Measurements from ENCODE around the gene RNU6-8. TPM values are rescaled to one million over a fixed set of nuclear protein-coding genes. Genes with fewer than 3 reads are reported as not detected.

Gene RNU6-8
- total and polyA plus RNA-seq, 8 donors = not detected

DNA sequence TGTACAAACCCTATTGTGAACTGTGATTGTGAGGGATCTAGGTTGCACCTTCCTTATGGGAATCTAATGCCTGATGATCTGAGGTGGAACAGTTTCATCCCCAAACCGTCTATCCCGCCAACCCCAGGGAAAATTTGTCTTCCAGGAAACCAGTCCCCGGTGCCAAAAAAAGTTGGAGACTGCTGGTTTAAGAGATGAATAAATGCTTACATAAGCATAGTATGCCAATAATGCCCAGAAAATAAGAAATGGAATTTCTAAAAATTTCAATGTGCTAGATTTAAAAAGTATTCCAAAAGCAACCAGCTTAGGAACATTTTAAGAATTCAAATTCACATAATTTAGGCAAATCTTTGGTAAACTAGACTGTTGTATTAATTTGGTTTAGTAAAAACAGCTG lies 5.4 kb upstream of the RNU6-8 start:
- no peak for FAIRE-seq
- H3K4me3 ChIP-seq = no peak overlapping the region
- ATAC-seq = no peak
- WGBS, 2 donors = 92 to 95% methylated on average over 3 of the region's 3 CpGs
- no peaks in the 10 kb centered on the region for H3K4me1 ChIP-seq
- H3K27ac ChIP-seq = no peak overlapping the region
- no peaks in the 10 kb centered on the region for H3K36me3 ChIP-seq
- DNase-seq = no peak
- H3K27me3 ChIP-seq = no peaks in the 10 kb centered on the region
- H3K9me3 ChIP-seq = no peaks in the 10 kb centered on the region
- TF ChIP-seq, protein P1, sequence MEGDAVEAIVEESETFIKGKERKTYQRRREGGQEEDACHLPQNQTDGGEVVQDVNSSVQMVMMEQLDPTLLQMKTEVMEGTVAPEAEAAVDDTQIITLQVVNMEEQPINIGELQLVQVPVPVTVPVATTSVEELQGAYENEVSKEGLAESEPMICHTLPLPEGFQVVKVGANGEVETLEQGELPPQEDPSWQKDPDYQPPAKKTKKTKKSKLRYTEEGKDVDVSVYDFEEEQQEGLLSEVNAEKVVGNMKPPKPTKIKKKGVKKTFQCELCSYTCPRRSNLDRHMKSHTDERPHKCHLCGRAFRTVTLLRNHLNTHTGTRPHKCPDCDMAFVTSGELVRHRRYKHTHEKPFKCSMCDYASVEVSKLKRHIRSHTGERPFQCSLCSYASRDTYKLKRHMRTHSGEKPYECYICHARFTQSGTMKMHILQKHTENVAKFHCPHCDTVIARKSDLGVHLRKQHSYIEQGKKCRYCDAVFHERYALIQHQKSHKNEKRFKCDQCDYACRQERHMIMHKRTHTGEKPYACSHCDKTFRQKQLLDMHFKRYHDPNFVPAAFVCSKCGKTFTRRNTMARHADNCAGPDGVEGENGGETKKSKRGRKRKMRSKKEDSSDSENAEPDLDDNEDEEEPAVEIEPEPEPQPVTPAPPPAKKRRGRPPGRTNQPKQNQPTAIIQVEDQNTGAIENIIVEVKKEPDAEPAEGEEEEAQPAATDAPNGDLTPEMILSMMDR (IDR thresholded peaks at IDR 0.05) = no peak
- intact Hi-C loops (cut with DNase I) = no loop called here

DNA sequence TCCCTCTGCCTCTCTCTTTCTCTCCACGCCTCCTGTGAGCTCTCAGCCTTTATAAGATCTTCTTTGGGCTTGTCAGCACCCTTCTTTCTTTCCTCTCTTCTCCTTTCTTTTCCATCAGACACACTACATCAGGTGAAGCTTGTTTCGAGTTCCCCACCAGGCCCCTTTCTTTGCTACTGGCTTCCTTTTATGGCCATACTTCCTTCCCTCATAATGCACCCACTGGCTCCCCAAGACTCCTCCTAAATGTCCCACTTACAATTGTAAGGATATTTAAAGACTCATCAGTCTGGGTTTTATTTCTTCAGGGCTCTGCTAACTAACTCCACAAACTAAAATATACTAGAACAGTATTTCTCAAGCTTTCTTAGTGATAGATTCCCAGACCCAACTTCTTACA lies 3.5 kb upstream of the RNU6-8 start:
- Histone ChIP-seq H3K27me3 (no peaks in the 10 kb centered on the region), H3K9me3 (no peaks in the 10 kb centered on the region), H3K4me3 (no peak overlapping the region), H3K27ac (no peak overlapping the region), H3K4me1 (peaks cover 0 to 6% (median 0%) of the 10 kb centered on the region in 3 donors), H3K36me3 (no peaks in the 10 kb centered on the region)
- DNase-seq (no peak), FAIRE-seq (no peak), ATAC-seq (no peak)
- TF ChIP-seq, protein P1 (IDR thresholded peaks at IDR 0.05) = no peak
- intact Hi-C loops (cut with DNase I) = no loop called here
- 68 to 84% methylated on average over 2 of the region's 2 CpGs for WGBS, 2 donors

DNA sequence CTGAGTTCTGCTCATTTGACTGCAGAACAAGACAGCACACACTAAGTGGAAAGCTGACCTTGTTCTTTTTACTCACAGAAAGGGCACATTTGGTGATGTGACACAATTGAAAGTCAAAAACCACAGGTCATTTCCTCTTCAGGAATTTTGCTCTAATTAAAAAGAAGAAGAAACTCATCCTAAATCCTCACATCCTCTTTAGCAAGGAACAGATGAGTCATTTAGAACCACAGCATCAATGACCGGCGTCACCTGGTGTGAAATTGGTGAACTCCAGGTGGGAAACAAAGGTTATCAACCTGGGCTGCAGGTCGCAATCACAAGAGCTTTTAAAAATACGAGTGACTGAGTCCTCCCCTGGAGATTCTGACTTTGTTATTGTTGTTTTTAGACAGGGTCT lies 2.9 kb upstream of the RNU6-8 start:
- intact Hi-C loops (cut with DNase I) = no loop called here
- FAIRE-seq (no peak), DNase-seq (no peak)

DNA sequence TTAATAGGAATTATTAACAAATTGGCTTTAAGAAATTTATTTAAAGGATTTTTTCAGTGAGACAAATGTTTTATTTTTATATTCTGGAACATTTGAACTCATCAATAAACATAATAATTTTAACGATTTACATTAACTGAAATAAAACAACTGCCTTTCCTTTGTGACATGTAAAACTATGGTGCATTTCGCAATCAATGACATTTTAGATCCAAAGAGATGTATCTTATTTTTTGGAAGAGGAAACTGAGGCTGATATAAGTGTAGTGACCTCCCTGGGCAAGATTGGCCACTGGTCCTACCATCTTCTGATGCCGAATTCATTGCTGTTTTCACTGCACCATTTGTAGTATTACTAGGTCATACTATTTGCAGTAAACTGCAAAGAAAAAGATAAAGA lies 2.5 kb upstream of the RNU6-8 start:
- WGBS, 2 donors = 85 to 93% methylated on average over 3 of the region's 3 CpGs
- intact Hi-C loops (cut with DNase I) = no loop called here
- ATAC-seq = no peak

More for the DNA sequence above, 2.9 kb upstream of the RNU6-8 start:
- no peak overlapping the region for H3K4me3 ChIP-seq
- H3K27ac ChIP-seq = no peak overlapping the region
- WGBS, 2 donors = 68% methylated on average over 4 of the region's 4 CpGs
- peaks cover 0 to 6% (median 0%) of the 10 kb centered on the region in 3 donors for H3K4me1 ChIP-seq
- H3K9me3 ChIP-seq = no peaks in the 10 kb centered on the region
- ATAC-seq = no peak
- no peaks in the 10 kb centered on the region for H3K36me3 ChIP-seq
- TF ChIP-seq, protein P1 (IDR thresholded peaks at IDR 0.05) = no peak
- no peaks in the 10 kb centered on the region for H3K27me3 ChIP-seq

DNA sequence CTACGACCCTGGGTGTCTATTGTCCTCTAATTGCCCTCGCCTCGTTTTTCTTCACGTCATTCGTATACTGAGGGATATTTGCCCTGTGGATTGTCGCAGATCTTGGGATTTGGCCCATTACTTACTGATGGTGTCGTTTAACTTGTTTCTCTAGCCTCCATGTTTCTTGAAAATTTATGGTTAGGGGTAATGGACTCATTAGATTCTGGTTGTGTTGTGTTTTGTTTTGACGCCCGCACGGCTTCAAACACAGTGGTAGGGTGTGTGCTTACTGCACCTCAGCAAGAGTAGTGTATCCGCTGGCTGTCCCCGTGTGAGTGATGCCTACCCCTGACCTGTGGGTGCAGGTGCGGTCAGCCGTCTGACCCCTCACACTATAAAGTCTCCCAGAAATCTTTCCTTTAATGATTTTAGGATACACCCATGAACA lies 874 bp upstream of the RNU6-8 start:
- H3K4me3 ChIP-seq = peak overlapping the region; percentile 50 to 61 (median 52)
- intact Hi-C loops (cut with DNase I) = no loop called here
- ATAC-seq (peak in 3 of 4 donors; percentile 13 to 27 (median 17)), DNase-seq (peak in 3 of 6 donors; percentile 20 to 21 (median 20)), FAIRE-seq (no peak)
- peak overlapping the region; percentile 91 to 93 (median 92) for H3K27ac ChIP-seq
- H3K9me3 ChIP-seq = no peaks in the 10 kb centered on the region
- no peaks in the 10 kb centered on the region for H3K27me3 ChIP-seq
- 1% methylated on average over 14 of the region's 14 CpGs for WGBS, 2 donors
- no peaks in the 10 kb centered on the region for H3K36me3 ChIP-seq
- H3K4me1 ChIP-seq = peaks cover 0 to 6% (median 4%) of the 10 kb centered on the region in 3 donors
- TF ChIP-seq, protein P1 (IDR thresholded peaks at IDR 0.05) = no peak

More for the DNA sequence above, 2.5 kb upstream of the RNU6-8 start:
- DNase-seq = no peak
- H3K4me1 ChIP-seq = peaks cover 0 to 6% (median 2%) of the 10 kb centered on the region in 3 donors
- H3K4me3 ChIP-seq = no peak overlapping the region
- H3K36me3 ChIP-seq = no peaks in the 10 kb centered on the region
- H3K27ac ChIP-seq = no peak overlapping the region
- H3K27me3 ChIP-seq = no peaks in the 10 kb centered on the region
- FAIRE-seq = no peak
- TF ChIP-seq, protein P1 (IDR thresholded peaks at IDR 0.05) = no peak
- no peaks in the 10 kb centered on the region for H3K9me3 ChIP-seq
